AG10803 (cell line): ENCODE measurements around the gene PCDH9.

Source experiments
- DNase-seq: peaks from one replicate; pipeline ENCODE4 v3.0.0; 2010; ENCODE audit warnings: low read depth
- H3K4me3 ChIP-seq: 2 replicates; pipeline ENCODE4 v1.5.1; 2011; ENCODE audit warnings: mild to moderate bottlenecking, low read length, control low read depth
- CTCF ChIP-seq: conservative IDR thresholded peaks from 2 replicates; pipeline ENCODE4 v1.5.1; 2011; ENCODE audit warnings: mild to moderate bottlenecking, low read length, control low read depth, inconsistent platforms

The PCDH9 gene

GRCh38 chr13:66557357-66557756 lies 672.8 kb downstream of the PCDH9 start:
- DNase-seq: no peak
- H3K4me3 ChIP-seq: no peak overlapping the region
- no peak for TF ChIP-seq CTCF

DNA sequence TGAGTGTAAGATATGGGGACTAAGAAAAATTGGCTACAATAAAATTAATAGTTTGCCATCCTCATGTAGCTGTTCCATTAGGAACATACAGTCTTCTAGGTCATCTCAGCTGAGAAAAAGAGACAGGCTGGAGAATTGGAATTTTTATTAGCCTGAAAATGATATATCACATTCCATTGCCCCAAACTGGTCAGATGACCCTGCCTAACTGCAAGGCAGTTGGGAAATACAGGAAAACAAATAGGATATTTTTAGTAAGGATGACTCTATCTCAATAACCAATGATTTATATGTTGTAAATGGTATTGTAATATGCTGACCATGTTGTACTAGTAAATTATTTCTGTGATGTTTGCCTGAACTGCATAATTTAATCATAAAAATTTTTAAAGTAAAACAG lies 673.8 kb downstream of the PCDH9 start:
- no peak overlapping the region for H3K4me3 ChIP-seq
- peak; percentile 6 for DNase-seq
- no peak for TF ChIP-seq CTCF

- H3K4me3 ChIP-seq: no peak overlapping the region
- DNase-seq: peak; percentile 8
- TF ChIP-seq CTCF: no peak
Measured at GRCh38 chr13:66553391-66553790, 676.7 kb downstream of the PCDH9 start.

DNA sequence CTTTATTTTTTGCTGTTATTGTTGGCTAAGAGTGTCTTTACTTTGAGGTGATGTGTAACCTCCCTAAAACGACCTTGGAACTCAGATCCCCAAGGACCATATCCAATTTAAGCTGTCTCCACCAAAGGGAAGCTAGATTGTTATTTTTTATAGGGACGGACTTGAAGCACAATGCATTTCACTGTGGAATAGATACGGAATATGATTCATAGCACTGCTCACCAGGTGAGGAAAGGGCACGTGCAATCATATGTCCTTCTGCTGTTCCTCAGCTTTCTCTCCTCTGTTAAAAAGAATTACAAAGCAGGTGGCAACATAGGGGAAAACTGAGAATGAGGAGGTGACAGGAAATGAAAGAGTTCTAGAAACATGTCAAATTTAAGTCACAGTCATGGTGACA lies 679.0 kb downstream of the PCDH9 start:
- DNase-seq: no peak
- TF ChIP-seq CTCF: no peak
- no peak overlapping the region for H3K4me3 ChIP-seq

- no peak for DNase-seq
- TF ChIP-seq CTCF: no peak
- no peak overlapping the region for H3K4me3 ChIP-seq
Measured at GRCh38 chr13:66547685-66548084, 682.5 kb downstream of the PCDH9 start.

DNA sequence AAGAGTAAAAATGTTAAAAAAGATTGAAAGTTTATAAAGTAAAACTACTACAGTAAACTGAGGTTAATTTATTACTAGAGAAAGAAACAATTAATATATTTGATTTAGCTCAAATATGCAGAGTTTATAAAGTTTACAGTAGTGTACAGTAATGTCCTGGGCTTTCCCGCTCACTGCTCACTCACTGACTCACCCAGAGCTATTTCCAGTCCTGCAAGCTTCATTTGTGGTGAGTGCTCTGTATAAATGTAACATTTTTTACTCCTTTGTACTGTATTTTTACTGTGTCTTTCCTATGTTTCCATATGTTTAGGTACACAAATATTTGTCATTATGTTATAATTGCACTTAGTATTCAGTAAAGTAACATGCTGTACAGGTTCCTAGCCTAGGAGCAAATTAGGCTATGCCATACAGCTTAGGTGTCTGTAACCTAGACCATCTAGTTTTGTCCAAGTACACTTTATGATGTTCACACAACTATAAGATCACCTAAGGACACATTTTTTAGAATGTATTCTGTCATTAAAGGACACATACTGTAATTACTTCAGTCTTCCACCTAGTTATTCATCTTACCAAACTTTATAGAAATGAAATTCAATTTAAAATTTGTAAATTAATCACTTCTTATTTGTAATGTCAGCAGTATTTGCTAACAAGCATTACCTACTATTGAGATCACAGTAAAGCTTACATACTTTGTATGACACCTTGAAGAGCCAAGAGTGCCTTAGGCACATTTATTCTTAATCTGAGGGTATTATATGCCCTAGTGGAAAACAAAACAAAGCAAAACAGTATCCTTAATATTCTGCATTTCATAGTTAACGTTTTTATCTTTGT lies 683.4 kb downstream of the PCDH9 start:
- H3K4me3 ChIP-seq: no peak overlapping the region
- peak; percentile 6 for DNase-seq
- no peak for TF ChIP-seq CTCF

GRCh38 chr13:66543780-66544179 lies 686.4 kb downstream of the PCDH9 start:
- no peak overlapping the region for H3K4me3 ChIP-seq
- DNase-seq: no peak
- TF ChIP-seq CTCF: no peak; the same call in 1 of the 2 replicates
